Measurements from ENCODE around the gene ANKRD34A. TPM values are rescaled to one million over a fixed set of nuclear protein-coding genes. Genes with fewer than 3 reads are reported as not detected.

ANKRD34A gene
- total RNA-seq, 1 donor from 2014 or later: 1.2 TPM

DNA sequence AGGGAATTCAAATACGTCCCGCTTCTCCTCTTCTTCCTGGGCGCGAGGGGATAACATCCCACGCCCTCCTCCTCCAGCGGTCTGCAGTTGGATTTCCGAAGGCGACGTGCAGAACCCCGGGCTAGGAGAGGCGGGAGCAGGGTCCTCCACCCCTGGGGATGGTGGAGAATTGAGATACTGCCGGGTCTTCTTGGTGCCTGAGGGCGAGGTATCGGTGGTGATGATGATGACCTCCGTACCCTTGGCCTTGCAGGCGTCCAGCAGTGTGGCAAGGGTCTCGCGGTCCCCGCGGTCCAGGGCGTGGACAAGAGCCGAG, 3.3 kb downstream of the ANKRD34A start:
- no peaks in the 10 kb centered on the region for H3K9me3 Mint-ChIP-seq (ENCODE audit: low read depth)
- H3K4me1 Mint-ChIP-seq (ENCODE audit: low read depth): peaks cover 75% of the 10 kb centered on the region
- H3K36me3 Mint-ChIP-seq (ENCODE audit: low read depth): no peaks in the 10 kb centered on the region
- H3K4me3 Mint-ChIP-seq (ENCODE audit: unreplicated experiment): peak overlapping the region; percentile 84
- peak overlapping the region; percentile 83 for H3K27ac Mint-ChIP-seq (ENCODE audit: unreplicated experiment)
- no peaks in the 10 kb centered on the region for H3K27me3 Mint-ChIP-seq (ENCODE audit: low read depth)
- no peak for DNase-seq (ENCODE audit: low spot score)
- TF ChIP-seq, protein P1, sequence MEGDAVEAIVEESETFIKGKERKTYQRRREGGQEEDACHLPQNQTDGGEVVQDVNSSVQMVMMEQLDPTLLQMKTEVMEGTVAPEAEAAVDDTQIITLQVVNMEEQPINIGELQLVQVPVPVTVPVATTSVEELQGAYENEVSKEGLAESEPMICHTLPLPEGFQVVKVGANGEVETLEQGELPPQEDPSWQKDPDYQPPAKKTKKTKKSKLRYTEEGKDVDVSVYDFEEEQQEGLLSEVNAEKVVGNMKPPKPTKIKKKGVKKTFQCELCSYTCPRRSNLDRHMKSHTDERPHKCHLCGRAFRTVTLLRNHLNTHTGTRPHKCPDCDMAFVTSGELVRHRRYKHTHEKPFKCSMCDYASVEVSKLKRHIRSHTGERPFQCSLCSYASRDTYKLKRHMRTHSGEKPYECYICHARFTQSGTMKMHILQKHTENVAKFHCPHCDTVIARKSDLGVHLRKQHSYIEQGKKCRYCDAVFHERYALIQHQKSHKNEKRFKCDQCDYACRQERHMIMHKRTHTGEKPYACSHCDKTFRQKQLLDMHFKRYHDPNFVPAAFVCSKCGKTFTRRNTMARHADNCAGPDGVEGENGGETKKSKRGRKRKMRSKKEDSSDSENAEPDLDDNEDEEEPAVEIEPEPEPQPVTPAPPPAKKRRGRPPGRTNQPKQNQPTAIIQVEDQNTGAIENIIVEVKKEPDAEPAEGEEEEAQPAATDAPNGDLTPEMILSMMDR (IDR thresholded peaks at IDR 0.05): no peak

DNA sequence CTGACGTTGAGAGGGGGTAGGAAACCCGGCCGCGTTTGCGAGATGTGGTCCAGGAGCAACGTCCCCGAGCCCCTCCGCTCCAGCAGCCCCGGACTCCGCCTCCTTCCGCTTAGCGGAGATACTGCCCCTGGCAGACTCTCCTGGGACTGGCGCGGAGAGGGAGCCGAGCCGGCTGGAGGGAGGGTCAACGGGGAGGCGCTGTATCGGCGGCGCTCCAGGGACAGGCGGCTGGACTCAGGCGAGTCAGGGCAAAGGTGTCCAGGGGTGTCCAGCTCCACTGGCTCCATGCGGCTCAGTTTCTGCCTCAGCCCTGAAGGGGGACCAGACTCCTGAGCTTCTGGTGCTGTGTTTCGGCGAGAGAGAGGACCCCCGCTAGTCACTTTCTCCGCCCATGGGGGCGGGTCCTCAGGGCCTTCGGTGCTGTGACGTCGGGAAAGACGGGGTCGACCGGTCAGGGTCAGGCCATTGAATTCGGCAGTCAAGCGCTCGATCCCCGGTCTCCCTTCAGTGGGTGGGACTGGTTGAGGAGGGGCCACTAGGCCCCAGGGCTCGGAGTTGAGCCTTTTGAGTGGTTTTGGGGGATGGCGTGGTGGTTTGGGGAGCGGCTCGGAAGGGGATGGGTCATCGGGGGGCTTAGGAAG, 3.8 kb downstream of the ANKRD34A start:
- Mint-ChIP-seq H3K27ac (ENCODE audit: unreplicated experiment) (peak overlapping the region; percentile 83), H3K27me3 (ENCODE audit: low read depth) (no peaks in the 10 kb centered on the region)

DNA sequence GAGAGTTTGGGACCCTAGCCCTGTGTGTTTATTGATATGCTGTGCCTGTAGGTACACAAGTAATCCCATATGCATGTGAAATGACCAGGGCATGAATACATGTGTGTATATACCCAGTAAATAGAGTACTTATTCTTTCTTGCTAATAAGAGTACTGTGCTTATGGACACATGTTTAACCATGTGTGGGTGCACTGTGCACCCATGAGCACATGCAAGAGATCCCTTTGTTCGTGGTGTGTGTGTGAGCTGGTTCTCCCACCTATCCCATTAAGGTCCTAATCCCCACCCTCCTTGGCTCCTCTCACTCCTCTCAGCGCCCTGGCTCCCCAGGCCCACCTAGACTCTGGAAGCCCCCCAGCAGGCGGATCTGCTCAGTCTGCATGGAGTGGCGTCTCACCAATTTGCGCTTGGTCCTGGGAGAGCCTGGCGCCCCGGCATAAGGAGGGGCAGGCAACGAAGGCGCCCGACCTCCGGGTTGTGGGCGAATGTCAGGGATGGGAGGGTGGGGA, 4.4 kb downstream of the ANKRD34A start:
- TF ChIP-seq, protein P1 (IDR thresholded peaks at IDR 0.05): no peak
- H3K9me3 Mint-ChIP-seq (ENCODE audit: low read depth): no peaks in the 10 kb centered on the region
- no peak overlapping the region for H3K27ac Mint-ChIP-seq (ENCODE audit: unreplicated experiment)
- H3K36me3 Mint-ChIP-seq (ENCODE audit: low read depth): no peaks in the 10 kb centered on the region
- no peak for DNase-seq (ENCODE audit: low spot score)
- peaks cover 81% of the 10 kb centered on the region for H3K4me1 Mint-ChIP-seq (ENCODE audit: low read depth)
- no peaks in the 10 kb centered on the region for H3K27me3 Mint-ChIP-seq (ENCODE audit: low read depth)
- H3K4me3 Mint-ChIP-seq (ENCODE audit: unreplicated experiment): peak overlapping the region; percentile 84

More for the DNA sequence above, 3.8 kb downstream of the ANKRD34A start:
- no peaks in the 10 kb centered on the region for H3K36me3 Mint-ChIP-seq (ENCODE audit: low read depth)
- H3K4me3 Mint-ChIP-seq (ENCODE audit: unreplicated experiment): peak overlapping the region; percentile 84
- peak; percentile 94 for DNase-seq (ENCODE audit: low spot score)
- no peaks in the 10 kb centered on the region for H3K9me3 Mint-ChIP-seq (ENCODE audit: low read depth)
- peaks cover 80% of the 10 kb centered on the region for H3K4me1 Mint-ChIP-seq (ENCODE audit: low read depth)
- TF ChIP-seq, protein P1 (IDR thresholded peaks at IDR 0.05): peak; percentile 53

DNA sequence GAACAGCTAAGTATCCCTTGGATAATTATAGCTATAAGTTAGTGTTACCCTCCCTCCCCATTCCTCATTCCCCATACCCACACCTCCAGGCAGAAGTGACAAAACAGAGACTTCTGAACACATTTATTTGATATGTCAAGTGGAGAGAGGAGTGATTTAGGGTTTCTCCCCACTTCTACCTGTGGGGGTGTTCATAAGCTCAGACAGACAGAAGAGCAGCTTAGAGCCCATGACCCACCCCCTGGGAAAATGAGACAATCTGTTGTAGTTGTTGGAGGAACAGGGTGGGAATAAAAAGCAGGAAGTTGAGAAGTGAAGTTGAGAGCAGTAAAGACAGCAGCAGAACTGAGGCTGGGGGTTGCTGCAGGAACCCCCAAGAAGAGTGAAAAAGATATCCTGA, 5.0 kb downstream of the ANKRD34A start:
- DNase-seq (ENCODE audit: low spot score): no peak
- no peaks in the 10 kb centered on the region for H3K36me3 Mint-ChIP-seq (ENCODE audit: low read depth)
- TF ChIP-seq, protein P1 (IDR thresholded peaks at IDR 0.05): no peak
- no peak overlapping the region for H3K4me3 Mint-ChIP-seq (ENCODE audit: unreplicated experiment)
- H3K9me3 Mint-ChIP-seq (ENCODE audit: low read depth): no peaks in the 10 kb centered on the region
- peaks cover 83% of the 10 kb centered on the region for H3K4me1 Mint-ChIP-seq (ENCODE audit: low read depth)
- H3K27me3 Mint-ChIP-seq (ENCODE audit: low read depth): no peaks in the 10 kb centered on the region
- no peak overlapping the region for H3K27ac Mint-ChIP-seq (ENCODE audit: unreplicated experiment)

DNA sequence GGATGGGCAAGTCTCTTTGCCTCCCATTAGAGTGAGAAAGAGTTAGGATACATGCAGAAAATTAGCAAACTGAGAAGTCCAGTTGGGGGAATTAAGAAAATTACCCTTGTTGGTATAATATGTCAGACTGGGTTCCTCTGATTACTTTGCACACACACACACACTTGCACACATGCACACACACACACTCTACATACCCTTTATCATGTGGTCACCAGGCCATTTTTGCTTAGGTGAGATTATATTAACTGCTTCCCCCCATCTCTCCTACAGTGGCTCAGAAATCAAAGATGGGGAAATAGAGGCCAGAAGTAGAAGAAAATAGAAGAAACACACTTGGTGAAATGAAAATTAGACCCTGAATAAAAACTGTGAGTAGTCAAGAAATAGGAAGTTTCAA, 5.6 kb downstream of the ANKRD34A start:
- DNase-seq (ENCODE audit: low spot score): no peak
- no peaks in the 10 kb centered on the region for H3K27me3 Mint-ChIP-seq (ENCODE audit: low read depth)
- TF ChIP-seq, protein P1 (IDR thresholded peaks at IDR 0.05): no peak
- no peaks in the 10 kb centered on the region for H3K36me3 Mint-ChIP-seq (ENCODE audit: low read depth)
- H3K9me3 Mint-ChIP-seq (ENCODE audit: low read depth): no peaks in the 10 kb centered on the region
- H3K27ac Mint-ChIP-seq (ENCODE audit: unreplicated experiment): peak overlapping the region; percentile 88
- H3K4me1 Mint-ChIP-seq (ENCODE audit: low read depth): peaks cover 82% of the 10 kb centered on the region
- no peak overlapping the region for H3K4me3 Mint-ChIP-seq (ENCODE audit: unreplicated experiment)
